ENCODE data around the gene GALNT2. TPM values are rescaled to one million over a fixed set of nuclear protein-coding genes. Genes with fewer than 3 reads are reported as not detected.
A peak's percentile ranks its signal among the peaks of the same experiment; 100 is the strongest.

Gene GALNT2
- total and polyA plus RNA-seq, 2 of the 13 experiments (the other 11 are each of a cell fraction or from before 2014, with no cell fraction given): 39.3 to 39.6 TPM

- TF ChIP-seq, protein P1, sequence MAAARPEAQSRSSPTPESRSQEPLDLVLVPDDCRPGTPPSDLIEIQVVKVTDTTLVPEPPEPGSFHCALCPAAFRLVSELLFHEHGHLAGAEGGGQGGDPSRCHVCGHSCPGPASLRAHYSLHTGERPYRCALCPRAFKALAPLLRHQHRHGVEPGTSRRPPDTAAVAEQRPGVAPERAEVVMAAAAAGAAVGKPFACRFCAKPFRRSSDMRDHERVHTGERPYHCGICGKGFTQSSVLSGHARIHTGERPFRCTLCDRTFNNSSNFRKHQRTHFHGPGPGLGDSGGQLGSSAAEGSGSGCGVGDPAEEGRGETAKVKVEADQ (CRISPR knock-in tag; IDR thresholded peaks at IDR 0.05; ENCODE audit: borderline replicate concordance): no peak
- TF ChIP-seq ZHX1 (CRISPR knock-in tag; IDR thresholded peaks at IDR 0.05; ENCODE audit: low read depth) (no peak), THAP9 (CRISPR knock-in tag; IDR thresholded peaks at IDR 0.05; ENCODE audit: borderline replicate concordance) (no peak), ZNF737 (CRISPR knock-in tag; IDR thresholded peaks at IDR 0.05; ENCODE audit: borderline replicate concordance) (0 out of 2 replicates have a peak, but pooled peaks have one; percentile 69), E2F5 (CRISPR knock-in tag; conservative IDR thresholded peaks at IDR 0.05) (no peak), NFYB (CRISPR knock-in tag; IDR thresholded peaks at IDR 0.05) (no peak), NR2F2 (IDR thresholded peaks at IDR 0.05; ENCODE audit: borderline replicate concordance, low read depth) (no peak), NR2C2 (CRISPR knock-in tag; IDR thresholded peaks at IDR 0.05; ENCODE audit: borderline replicate concordance) (no peak), ZNF225 (CRISPR knock-in tag; IDR thresholded peaks at IDR 0.05) (no peak)
- TF ChIP-seq, protein P2, sequence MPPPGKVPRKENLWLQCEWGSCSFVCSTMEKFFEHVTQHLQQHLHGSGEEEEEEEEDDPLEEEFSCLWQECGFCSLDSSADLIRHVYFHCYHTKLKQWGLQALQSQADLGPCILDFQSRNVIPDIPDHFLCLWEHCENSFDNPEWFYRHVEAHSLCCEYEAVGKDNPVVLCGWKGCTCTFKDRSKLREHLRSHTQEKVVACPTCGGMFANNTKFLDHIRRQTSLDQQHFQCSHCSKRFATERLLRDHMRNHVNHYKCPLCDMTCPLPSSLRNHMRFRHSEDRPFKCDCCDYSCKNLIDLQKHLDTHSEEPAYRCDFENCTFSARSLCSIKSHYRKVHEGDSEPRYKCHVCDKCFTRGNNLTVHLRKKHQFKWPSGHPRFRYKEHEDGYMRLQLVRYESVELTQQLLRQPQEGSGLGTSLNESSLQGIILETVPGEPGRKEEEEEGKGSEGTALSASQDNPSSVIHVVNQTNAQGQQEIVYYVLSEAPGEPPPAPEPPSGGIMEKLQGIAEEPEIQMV (CRISPR knock-in tag; IDR thresholded peaks at IDR 0.05; ENCODE audit: low read depth): no peak
These were observed 38.3 kb downstream of the GALNT2 start (continued) for GRCh38 chr1:230105245-230105753.

All from HepG2 (cell line).